ENCODE measurements around the gene MAGI2.

GRCh38 chr7:79300573-79300972 lies 152.9 kb downstream of the MAGI2 start:
- TF ChIP-seq CTCF (IDR thresholded peaks at IDR 0.05; ENCODE audit: low read depth, low read length, missing input control), result no peak
- TF ChIP-seq FOXA1 (IDR thresholded peaks at IDR 0.05), result no peak
- TF ChIP-seq TAF1 (conservative IDR thresholded peaks at IDR 0.05), result no peak
- no peak for TF ChIP-seq REST (IDR thresholded peaks at IDR 0.05)
- TF ChIP-seq HNF4G (IDR thresholded peaks at IDR 0.05), result no peak
- no peak for TF ChIP-seq RAD21 (IDR thresholded peaks at IDR 0.05)
- TF ChIP-seq EGR1 (IDR thresholded peaks at IDR 0.05; ENCODE audit: low read depth in 2 of 2), result no peak
- no peak for TF ChIP-seq JUND (IDR thresholded peaks at IDR 0.05)
- TF ChIP-seq GABPA (IDR thresholded peaks at IDR 0.05 in 1 of 2, conservative IDR thresholded peaks at IDR 0.05 in 1 of 2), result no peak
- TF ChIP-seq, protein P1, sequence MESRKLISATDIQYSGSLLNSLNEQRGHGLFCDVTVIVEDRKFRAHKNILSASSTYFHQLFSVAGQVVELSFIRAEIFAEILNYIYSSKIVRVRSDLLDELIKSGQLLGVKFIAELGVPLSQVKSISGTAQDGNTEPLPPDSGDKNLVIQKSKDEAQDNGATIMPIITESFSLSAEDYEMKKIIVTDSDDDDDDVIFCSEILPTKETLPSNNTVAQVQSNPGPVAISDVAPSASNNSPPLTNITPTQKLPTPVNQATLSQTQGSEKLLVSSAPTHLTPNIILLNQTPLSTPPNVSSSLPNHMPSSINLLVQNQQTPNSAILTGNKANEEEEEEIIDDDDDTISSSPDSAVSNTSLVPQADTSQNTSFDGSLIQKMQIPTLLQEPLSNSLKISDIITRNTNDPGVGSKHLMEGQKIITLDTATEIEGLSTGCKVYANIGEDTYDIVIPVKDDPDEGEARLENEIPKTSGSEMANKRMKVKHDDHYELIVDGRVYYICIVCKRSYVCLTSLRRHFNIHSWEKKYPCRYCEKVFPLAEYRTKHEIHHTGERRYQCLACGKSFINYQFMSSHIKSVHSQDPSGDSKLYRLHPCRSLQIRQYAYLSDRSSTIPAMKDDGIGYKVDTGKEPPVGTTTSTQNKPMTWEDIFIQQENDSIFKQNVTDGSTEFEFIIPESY (IDR thresholded peaks at IDR 0.05), result no peak
- TF ChIP-seq SP1 (IDR thresholded peaks at IDR 0.05), result no peak
- no peak for TF ChIP-seq MAX (IDR thresholded peaks at IDR 0.05)
- TF ChIP-seq RXRA (IDR thresholded peaks at IDR 0.05), result no peak

All from liver (tissue), 3 donors.